ENCODE data around the gene REG1A.

Gene REG1A

DNA sequence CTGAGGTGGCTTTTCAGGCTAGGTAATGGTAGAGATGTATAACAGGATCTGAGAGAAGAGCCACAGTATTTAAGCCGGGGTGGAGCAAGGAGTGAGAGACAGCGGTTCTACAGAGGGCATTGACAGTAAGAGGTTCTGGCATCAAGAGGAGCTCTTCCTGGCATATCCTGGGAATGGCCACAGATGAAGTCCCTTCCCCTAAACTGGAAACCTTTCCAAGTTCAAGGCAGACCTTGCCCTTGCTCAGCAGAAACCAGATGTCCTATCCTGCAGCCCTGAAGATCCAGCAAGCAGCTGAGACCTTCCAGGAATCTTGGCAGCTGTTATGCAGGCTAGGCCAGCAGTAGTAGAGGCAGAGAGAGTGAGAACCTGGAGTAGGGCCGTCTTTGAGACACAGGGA, 18.1 kb downstream of the REG1A start:
- DNase-seq (ENCODE audit: low read depth): no peak
- TF ChIP-seq, protein P1, sequence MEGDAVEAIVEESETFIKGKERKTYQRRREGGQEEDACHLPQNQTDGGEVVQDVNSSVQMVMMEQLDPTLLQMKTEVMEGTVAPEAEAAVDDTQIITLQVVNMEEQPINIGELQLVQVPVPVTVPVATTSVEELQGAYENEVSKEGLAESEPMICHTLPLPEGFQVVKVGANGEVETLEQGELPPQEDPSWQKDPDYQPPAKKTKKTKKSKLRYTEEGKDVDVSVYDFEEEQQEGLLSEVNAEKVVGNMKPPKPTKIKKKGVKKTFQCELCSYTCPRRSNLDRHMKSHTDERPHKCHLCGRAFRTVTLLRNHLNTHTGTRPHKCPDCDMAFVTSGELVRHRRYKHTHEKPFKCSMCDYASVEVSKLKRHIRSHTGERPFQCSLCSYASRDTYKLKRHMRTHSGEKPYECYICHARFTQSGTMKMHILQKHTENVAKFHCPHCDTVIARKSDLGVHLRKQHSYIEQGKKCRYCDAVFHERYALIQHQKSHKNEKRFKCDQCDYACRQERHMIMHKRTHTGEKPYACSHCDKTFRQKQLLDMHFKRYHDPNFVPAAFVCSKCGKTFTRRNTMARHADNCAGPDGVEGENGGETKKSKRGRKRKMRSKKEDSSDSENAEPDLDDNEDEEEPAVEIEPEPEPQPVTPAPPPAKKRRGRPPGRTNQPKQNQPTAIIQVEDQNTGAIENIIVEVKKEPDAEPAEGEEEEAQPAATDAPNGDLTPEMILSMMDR (conservative IDR thresholded peaks at IDR 0.05; ENCODE audit: control insufficient read depth, insufficient read depth, low read depth, low read length): no peak
- H3K4me3 ChIP-seq (ENCODE audit: control insufficient read depth, low read depth, low read length): no peak overlapping the region

DNA sequence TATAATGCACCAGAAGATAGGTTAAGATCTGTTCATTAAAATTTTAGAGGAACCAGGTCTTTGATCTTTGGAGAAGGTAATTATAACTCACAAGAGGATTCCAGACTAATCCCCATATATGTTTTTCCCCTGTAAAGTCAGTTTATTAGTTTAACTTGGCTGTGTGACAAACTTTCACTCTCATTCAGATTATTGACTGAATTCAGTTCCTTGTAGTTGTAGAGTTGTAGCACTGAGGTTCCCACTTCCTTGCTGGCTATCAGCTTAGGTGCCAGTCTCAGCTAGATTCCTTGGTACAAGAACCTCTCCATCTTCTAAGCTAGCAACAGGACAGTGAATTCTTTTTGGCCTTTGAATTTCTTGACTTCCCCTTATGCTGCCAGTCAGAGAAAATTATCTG, 19.1 kb downstream of the REG1A start:
- DNase-seq (ENCODE audit: low read depth): no peak
- TF ChIP-seq, protein P1 (conservative IDR thresholded peaks at IDR 0.05; ENCODE audit: control insufficient read depth, insufficient read depth, low read depth, low read length): no peak
- no peak overlapping the region for H3K4me3 ChIP-seq (ENCODE audit: control insufficient read depth, low read depth, low read length)

DNA sequence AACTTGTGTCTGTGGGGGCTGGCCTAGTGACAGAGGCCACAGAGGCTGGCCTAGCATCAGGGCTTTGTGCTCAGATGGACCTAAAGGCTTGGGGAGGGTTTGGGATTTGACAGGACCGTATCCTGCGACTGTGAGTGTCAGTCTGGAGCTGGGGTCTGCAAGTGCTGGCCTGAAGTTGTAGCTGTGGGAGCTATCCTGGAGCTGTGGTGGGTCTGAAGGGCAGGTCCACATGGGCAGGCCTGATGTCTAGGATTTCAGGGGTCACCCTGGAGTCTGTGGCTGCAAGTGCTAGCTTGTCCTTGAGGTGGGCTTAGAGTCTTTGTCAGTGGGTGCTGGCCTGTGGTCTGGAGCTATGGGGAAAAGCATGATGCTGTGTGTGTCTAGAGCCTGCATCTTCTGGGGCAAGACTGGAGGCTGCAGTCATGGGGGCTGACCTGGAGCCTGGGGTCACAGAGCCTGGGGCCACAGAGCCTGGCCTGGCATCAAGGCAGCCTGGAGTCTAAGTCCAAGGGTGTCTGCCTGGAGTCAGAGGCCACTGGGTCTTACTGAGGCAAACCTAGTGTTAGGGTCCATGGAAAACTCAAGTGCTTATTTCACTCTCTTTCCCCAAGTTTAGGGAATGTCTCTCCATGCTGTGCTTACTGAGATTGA, 35.7 kb downstream of the REG1A start:
- TF ChIP-seq, protein P1 (conservative IDR thresholded peaks at IDR 0.05; ENCODE audit: control insufficient read depth, insufficient read depth, low read depth, low read length): no peak
- DNase-seq (ENCODE audit: low read depth): no peak

DNA sequence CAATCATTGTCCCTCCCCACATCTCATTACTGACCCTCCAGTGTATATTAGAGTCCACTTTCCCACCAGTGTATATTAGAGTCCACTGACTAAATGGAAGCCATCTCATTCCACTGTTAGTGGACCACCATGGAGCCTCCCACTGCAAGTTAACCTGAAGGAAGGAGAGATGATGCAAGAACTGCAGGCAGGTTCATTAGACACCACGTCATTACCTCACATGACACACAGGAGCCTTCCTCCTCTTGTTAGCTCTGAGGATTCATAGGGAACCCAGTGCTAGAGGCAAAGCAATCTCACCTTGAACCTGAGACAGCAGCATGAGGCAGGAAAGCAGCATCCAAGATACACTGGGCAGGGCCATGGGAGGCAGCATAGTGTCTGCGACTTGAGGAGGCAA, 38.7 kb downstream of the REG1A start:
- TF ChIP-seq, protein P1 (conservative IDR thresholded peaks at IDR 0.05; ENCODE audit: control insufficient read depth, insufficient read depth, low read depth, low read length): no peak

More for the DNA sequence above, 35.7 kb downstream of the REG1A start:
- H3K4me3 ChIP-seq (ENCODE audit: control insufficient read depth, low read depth, low read length): no peak overlapping the region

DNA sequence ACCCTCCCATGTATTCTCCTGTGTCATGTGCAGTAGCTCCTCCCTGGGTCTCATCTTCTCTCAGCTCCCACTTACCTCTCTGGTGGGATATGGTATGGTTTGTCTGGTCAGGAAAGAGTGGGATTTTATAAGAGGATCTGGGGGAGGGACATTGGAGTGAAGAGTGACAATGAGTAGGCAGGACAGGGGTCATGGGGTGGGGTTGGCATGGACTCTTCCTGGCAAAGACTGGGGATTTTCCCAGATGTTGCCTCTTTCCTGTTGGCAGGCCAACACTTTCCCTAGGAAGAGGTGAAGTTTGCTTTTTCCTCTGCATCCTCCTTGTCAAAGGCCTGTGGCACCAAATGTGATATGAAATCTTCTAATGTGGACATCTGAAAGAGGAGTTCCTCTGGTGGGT, 39.4 kb downstream of the REG1A start, which contains the start of gene REG3A:
REG3A (minus strand) TSS at position 101 of the 400 bp plus-strand sequence. CDS start 348 bp downstream, outside the sequence.
- no peak for DNase-seq (ENCODE audit: low read depth)
- no peak within 1 kb of the TSS for H3K4me3 ChIP-seq (ENCODE audit: control insufficient read depth, low read depth, low read length)
- TF ChIP-seq, protein P1 (conservative IDR thresholded peaks at IDR 0.05; ENCODE audit: control insufficient read depth, insufficient read depth, low read depth, low read length): no peak

More for the DNA sequence above, 38.7 kb downstream of the REG1A start:
- DNase-seq (ENCODE audit: low read depth): no peak
- H3K4me3 ChIP-seq (ENCODE audit: control insufficient read depth, low read depth, low read length): no peak overlapping the region

DNA sequence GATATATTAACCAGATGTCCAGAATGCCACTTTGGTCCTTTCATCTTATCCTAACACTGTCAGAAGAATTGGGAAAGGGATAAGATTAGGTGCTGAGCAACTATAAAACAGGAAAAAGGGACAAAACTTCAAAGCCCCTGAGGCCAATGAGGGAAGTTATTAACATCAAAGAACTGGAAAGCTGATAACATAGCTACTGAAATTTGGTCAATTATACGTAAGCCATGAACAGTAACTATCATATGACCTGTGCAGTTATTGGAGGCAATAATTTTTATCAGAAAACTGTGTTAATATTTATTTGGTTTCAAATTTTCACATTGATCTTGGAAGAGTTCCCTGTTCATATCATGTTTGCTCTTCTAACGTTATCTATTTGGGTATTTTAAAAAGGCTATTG, 41.8 kb downstream of the REG1A start:
- H3K4me3 ChIP-seq (ENCODE audit: control insufficient read depth, low read depth, low read length): no peak overlapping the region
- TF ChIP-seq, protein P1 (conservative IDR thresholded peaks at IDR 0.05; ENCODE audit: control insufficient read depth, insufficient read depth, low read depth, low read length): no peak
- DNase-seq (ENCODE audit: low read depth): no peak
